Upper lobe of left lung (tissue), 6 donors: ENCODE results near the gene LAIR2. TPM values are rescaled to one million over a fixed set of nuclear protein-coding genes. Genes with fewer than 3 reads are reported as not detected.

Experiments used
- ATAC-seq, 2 donors: fragments of 200-7000 bp; cut with Tn5 transposase; one replicate each; pipeline ENCODE4 v1.9.1; 2022; ENCODE audit warnings: mild to moderate bottlenecking in 2 of 2, moderate library complexity in 2 of 2; ENCODE audit not compliant: low FRiP score in 2 of 2
- DNase-seq, 2 donors: peaks; one replicate each; pipeline ENCODE4 v3.0.0-alpha.2; 2019 to 2020
- H3K27ac ChIP-seq, 4 donors: fragments of 200-600 bp; sonication (generic); one replicate each; pipeline ENCODE4 v1.5.1; 2016 to 2019
- H3K27me3 ChIP-seq, 4 donors: fragments of 200-600 bp; sonication (generic); one replicate each; pipeline ENCODE4 v1.5.1; 2017 to 2019
- H3K36me3 ChIP-seq, 4 donors: fragments of 200-600 bp; sonication (generic); one replicate each; pipeline ENCODE4 v1.5.1; 2016 to 2019
- H3K4me1 ChIP-seq, 4 donors: fragments of 200-600 bp; sonication (generic); one replicate each; pipeline ENCODE4 v1.5.1; 2018 to 2019
- H3K4me3 ChIP-seq, 4 donors: fragments of 200-600 bp; sonication (generic); one replicate each; pipeline ENCODE4 v1.5.1; 2017 to 2019; ENCODE audit warnings: mild to moderate bottlenecking in 2 of 4, moderate library complexity in 1 of 4
- H3K9me3 ChIP-seq, 4 donors: fragments of 200-600 bp; sonication (generic); one replicate each; pipeline ENCODE4 v1.5.1; 2018 to 2019
- EP300 ChIP-seq, 4 donors: sonication (generic); formaldehyde crosslinking; IDR thresholded peaks; one replicate each; pipeline ENCODE4 v1.5.1; 2017; ENCODE audit warnings: antibody characterized with exemption in 4 of 4, control low read depth in 2 of 4
- POLR2A ChIP-seq, 4 donors: fragments of 450-650 bp; IDR thresholded peaks; one replicate each; pipeline ENCODE4 v1.5.1; 2016 to 2017; ENCODE audit warnings: antibody characterized with exemption in 4 of 4, mild to moderate bottlenecking in 2 of 4
- POLR2AphosphoS5 ChIP-seq, 2 donors: sonication (generic); formaldehyde crosslinking; IDR thresholded peaks; one replicate each; pipeline ENCODE4 v1.5.1; 2017; ENCODE audit warnings: antibody characterized with exemption in 2 of 2
- WGBS, 2 donors: methylation state at CpG; one replicate each; pipeline ENCODE4 v1.1.5; 2017 to 2018; 5-methylcytosine and 5-hydroxymethylcytosine counted together
- total RNA-seq, 6 donors: library from RNA; depleted of rRNA in 4 of 6; stranded (reverse); fragments of >200 nt in 4 of 6; gene quantifications; one replicate each; pipeline versions ENCODE4 v1.1.0 to v1.2.1, GENCODE V29; 2016 to 2021
- TF ChIP-seq, protein P1 (sequence below), 6 experiments: fragments of 450-650 bp in 4 of 6; fragments of 200-600 bp in 2 of 6; sonication (generic) in 2 of 6; IDR thresholded peaks; one replicate each; pipeline ENCODE4 v1.5.1; 2016 to 2019; ENCODE audit warnings: antibody characterized with exemption in 6 of 6
- donor health status: DM: no; HTN: no; CAD: no; lungs with moderate emphysema.
- donor health status: DM: no; HTN: yes; CAD: no; lungs with severe emphysema.

LAIR2 gene
- total RNA-seq, 6 donors from 2014 or later = not detected

DNA sequence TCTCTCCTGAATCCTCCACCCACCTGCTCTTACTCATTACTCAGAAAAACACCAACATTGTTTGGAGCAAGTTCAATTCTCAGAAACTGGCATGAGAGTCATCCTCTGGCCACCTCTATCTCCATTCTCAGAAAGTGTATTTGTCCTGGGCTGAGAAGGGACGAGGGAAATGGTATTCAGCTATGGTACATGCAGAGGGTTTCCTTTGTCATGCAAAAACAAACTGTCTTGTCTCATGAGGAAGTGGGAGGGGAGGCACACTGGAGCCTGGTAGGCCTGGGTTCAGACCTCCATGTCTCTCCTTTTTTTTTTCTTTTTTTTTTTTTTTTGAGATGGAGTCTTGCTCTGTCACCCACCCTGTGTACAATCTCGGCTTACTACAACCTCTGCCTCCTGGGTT is 39.1 kb downstream of the LAIR2 start:
- Histone ChIP-seq H3K4me3 (no peak overlapping the region), H3K9me3 (no peaks in the 10 kb centered on the region), H3K27ac (no peak overlapping the region), H3K27me3 (no peaks in the 10 kb centered on the region), H3K4me1 (no peaks in the 10 kb centered on the region), H3K36me3 (no peaks in the 10 kb centered on the region)
- WGBS, 2 donors = 42 to 57% methylated on average over 2 of the region's 2 CpGs
- TF ChIP-seq POLR2AphosphoS5 (IDR thresholded peaks at IDR 0.05) = no peak
- TF ChIP-seq, protein P1, sequence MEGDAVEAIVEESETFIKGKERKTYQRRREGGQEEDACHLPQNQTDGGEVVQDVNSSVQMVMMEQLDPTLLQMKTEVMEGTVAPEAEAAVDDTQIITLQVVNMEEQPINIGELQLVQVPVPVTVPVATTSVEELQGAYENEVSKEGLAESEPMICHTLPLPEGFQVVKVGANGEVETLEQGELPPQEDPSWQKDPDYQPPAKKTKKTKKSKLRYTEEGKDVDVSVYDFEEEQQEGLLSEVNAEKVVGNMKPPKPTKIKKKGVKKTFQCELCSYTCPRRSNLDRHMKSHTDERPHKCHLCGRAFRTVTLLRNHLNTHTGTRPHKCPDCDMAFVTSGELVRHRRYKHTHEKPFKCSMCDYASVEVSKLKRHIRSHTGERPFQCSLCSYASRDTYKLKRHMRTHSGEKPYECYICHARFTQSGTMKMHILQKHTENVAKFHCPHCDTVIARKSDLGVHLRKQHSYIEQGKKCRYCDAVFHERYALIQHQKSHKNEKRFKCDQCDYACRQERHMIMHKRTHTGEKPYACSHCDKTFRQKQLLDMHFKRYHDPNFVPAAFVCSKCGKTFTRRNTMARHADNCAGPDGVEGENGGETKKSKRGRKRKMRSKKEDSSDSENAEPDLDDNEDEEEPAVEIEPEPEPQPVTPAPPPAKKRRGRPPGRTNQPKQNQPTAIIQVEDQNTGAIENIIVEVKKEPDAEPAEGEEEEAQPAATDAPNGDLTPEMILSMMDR (IDR thresholded peaks at IDR 0.05) = no peak
- TF ChIP-seq POLR2A (IDR thresholded peaks at IDR 0.05) = no peak
- no peak for TF ChIP-seq EP300 (IDR thresholded peaks at IDR 0.05)
- DNase-seq (no peak), ATAC-seq (no peak)

DNA sequence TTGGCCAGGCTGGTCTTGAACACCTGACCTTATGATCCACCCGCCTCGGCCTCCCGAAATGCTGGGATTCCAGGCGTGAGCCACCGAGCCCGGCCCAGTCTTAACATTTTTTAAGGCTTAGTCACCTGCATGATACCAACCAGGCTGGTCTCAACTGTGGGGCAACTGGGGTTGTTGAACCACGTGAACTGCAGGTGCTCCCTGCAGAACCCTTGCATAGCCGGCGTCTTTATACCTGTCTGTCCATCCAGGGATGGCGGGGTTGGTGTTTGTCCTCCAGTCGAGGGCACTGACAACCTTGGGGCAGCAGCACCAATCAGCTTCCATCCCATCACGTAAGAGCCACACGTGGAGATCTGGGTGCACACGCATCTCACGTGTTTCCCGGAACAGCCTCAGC is 46.2 kb downstream of the LAIR2 start:
- no peak for DNase-seq
- no peak for ATAC-seq
- Histone ChIP-seq H3K27ac (no peak overlapping the region), H3K27me3 (no peaks in the 10 kb centered on the region), H3K9me3 (no peaks in the 10 kb centered on the region), H3K36me3 (no peaks in the 10 kb centered on the region), H3K4me1 (no peaks in the 10 kb centered on the region), H3K4me3 (no peak overlapping the region)
- WGBS, 2 donors = 88 to 98% methylated on average over 7 to 10 of the region's 16 CpGs
- no peak for TF ChIP-seq POLR2A (IDR thresholded peaks at IDR 0.05)
- TF ChIP-seq, protein P1 (IDR thresholded peaks at IDR 0.05) = no peak
- no peak for TF ChIP-seq POLR2AphosphoS5 (IDR thresholded peaks at IDR 0.05)
- no peak for TF ChIP-seq EP300 (IDR thresholded peaks at IDR 0.05)

DNA sequence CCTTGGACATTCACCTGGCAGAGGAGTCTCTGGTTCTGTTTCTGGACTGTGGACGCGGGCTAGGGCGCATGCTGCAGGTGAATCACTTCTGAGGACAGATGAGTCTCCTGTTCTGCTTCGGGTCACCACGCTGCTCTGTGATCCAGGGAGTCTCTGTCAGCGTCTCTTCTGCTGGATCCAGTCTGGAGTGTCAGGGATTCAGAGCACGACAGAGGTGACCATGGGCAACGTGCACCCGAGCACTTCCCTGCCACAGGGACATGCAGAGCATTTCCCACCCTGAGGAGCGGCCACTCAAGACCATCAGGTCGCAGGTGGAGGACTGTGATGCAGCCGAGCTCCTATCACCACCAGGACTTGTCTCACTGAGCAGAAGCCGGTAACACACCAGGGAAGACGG is 46.6 kb downstream of the LAIR2 start:
- H3K36me3 ChIP-seq = no peaks in the 10 kb centered on the region
- 83 to 86% methylated on average over 2 to 6 of the region's 14 CpGs for WGBS, 2 donors
- TF ChIP-seq, protein P1 (IDR thresholded peaks at IDR 0.05) = no peak
- TF ChIP-seq POLR2AphosphoS5 (IDR thresholded peaks at IDR 0.05) = no peak
- TF ChIP-seq POLR2A (IDR thresholded peaks at IDR 0.05) = no peak
- H3K27ac ChIP-seq = no peak overlapping the region
- DNase-seq = no peak
- no peaks in the 10 kb centered on the region for H3K27me3 ChIP-seq
- no peaks in the 10 kb centered on the region for H3K9me3 ChIP-seq
- ATAC-seq = no peak
- no peaks in the 10 kb centered on the region for H3K4me1 ChIP-seq
- no peak overlapping the region for H3K4me3 ChIP-seq

DNA sequence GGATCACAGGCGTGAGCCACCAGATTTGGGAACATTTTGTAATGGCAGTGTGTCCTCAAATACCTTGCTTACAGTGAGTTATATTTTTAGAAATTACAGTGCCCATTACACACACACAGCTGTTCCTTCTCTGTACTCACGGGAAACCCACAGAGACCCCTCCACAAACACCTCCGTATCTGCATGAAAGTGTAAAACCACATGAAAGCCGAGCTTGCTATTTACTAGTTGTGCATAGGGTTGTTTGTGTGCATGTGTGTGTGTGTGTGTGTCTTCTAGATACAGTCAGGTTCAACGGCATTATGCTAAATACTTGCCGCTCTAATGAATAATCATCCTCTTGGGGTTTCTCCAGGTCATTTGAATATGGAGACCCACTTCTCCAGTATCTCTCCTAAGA is 48.7 kb downstream of the LAIR2 start:
- Histone ChIP-seq H3K9me3 (no peaks in the 10 kb centered on the region), H3K27ac (no peak overlapping the region), H3K36me3 (no peaks in the 10 kb centered on the region), H3K27me3 (no peaks in the 10 kb centered on the region), H3K4me3 (no peak overlapping the region), H3K4me1 (no peaks in the 10 kb centered on the region)
- ATAC-seq = no peak
- DNase-seq = no peak
- no peak for TF ChIP-seq POLR2A (IDR thresholded peaks at IDR 0.05)
- TF ChIP-seq POLR2AphosphoS5 (IDR thresholded peaks at IDR 0.05) = no peak
- no peak for TF ChIP-seq EP300 (IDR thresholded peaks at IDR 0.05)
- TF ChIP-seq, protein P1 (IDR thresholded peaks at IDR 0.05) = no peak
- WGBS, 2 donors = 75 to 76% methylated on average over 6 of the region's 6 CpGs
